Hematopoietic multipotent progenitor cell treated with erythropoietin and hydrocortisone succinate and interleukin-3 and kit ligand, for 17 days (in vitro differentiated cells): ENCODE data around the gene EFCC1.

ENCODE experiments used
- DNase-seq: peaks from one replicate; pipeline ENCODE4 v3.0.0-alpha.2; 2015; ENCODE audit warnings: low spot score

The EFCC1 gene

DNA sequence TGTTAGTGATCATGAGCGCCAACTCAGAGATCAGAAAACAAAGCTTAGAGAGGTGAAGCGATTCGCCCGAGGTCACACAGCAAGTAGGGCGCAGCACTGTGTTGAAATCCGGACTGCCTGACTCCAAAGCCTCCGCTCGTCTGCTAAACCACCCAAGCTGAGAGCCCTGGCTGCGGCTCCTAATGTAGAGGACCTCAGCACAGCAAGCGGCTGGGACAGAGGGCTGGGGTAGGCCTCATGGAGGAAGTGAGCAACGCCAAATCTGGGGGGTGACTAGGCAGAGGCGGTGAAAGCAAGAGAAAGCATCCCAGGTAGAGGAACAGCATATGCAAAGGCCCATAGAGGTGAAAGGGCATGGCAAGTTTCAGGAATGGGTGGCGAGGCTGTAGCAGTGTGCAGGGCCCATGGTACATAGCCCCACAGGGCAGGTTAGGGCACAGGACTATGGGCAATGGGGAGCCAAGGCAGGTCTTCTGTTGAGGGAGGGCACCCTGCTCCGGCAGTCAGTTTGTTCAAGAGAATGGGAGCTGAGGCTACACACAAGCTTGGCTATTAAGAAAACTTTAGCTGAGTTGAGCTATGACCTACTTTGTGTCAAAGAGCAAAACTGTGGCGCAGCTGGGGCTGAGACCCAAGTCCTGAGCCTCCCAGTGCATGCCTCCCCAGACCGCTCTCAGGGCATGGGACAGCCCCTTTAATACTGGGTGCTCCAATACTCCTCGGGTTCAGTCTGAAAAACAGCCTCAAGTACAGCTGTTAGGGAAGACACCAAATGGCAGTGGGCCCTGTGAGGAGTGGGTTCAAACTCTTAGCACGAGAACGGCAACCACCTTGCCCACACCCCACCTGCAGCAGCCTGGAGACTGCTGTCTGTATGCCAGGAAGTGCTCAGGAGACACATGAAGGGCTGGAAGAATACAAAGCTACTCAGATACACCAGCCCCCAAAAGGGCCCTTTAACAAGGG is 6.2 kb upstream of the EFCC1 start:
- DNase-seq = no peak

DNA sequence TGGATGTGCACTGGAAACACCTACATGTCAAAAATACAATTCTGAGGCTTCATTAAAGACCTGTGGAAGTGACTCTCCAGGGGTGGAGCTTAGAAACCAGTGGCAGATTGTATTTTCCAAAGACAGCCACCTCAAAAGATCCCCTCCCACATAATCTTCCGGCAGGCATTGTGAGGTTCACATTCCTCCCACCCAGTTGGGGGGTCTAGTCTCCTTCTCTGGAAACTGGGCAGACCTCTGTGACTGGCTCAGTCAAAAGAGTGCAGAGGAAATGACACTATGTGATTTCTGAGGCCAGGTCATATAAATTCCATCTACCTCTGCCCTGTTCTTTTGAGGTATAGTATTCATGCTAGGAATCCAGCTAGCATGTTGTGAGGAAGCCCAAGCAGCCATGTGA is 5.4 kb upstream of the EFCC1 start:
- no peak for DNase-seq

DNA sequence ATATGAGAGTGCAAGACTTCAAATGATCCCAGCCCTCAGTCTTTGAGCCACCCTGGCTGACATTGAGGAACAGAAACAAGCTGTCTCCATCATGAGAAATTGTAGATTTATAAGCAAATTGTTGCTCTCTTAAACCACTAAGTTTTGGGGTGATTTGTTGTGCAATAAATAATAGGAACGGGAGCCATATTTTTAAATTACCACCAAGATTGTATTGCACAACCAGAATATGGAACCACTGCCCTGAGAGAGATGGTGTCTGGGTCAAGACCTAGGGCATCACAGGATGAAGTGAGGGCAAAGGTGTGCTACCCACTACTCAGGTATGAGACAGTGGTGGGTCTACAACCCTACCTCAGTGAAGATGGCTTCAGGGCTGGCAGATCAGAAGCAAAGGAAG is 4.9 kb upstream of the EFCC1 start:
- no peak for DNase-seq

DNA sequence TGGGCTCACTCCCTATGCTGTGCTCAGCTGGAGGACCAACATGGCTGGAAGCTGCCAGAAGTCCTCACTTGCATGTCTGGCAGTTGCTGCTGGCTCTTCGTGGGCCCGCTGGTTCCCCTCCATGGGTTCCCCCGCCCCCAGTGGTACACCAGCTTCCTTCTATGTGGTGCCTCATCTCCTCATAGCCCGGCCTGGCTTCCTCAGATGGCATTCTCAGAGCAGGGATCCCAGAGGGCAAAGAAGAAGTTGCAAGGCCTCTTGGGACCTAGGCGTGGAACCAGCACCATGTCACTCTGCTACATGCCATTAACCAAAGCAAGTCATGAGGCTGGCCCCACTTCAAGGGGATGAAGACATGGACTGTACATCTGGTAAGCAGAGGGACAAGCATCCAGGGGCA is 4.4 kb upstream of the EFCC1 start:
- DNase-seq = no peak

DNA sequence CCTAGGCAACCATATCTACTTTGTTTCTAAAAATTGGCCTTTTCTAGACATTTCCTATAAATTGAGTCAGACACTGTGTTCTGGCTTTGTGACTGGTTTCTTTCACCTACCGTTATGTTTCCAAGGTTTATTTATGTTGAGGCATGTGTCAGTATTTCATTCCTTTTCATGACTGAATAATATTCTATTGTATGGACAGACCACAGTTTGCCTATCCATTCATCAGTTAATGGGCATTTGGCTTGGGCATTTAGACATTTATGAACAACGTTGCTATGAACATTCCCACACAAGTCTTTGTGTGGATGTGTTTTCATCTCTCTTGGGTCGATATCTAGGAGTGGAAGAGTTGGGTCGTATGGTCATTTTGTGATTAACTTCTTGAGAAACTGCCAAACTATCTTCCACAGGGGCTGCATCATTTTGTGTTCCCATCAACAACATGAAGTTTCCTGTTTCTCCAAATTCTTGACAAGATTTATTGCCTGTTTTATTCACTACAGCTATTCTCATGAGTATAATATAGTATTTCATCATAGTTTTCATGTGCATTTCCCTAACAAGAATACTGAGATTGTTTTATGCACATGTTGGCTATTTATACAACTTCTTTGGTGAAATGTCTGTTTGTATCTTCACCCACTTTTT is 3.5 kb upstream of the EFCC1 start:
- DNase-seq = no peak

DNA sequence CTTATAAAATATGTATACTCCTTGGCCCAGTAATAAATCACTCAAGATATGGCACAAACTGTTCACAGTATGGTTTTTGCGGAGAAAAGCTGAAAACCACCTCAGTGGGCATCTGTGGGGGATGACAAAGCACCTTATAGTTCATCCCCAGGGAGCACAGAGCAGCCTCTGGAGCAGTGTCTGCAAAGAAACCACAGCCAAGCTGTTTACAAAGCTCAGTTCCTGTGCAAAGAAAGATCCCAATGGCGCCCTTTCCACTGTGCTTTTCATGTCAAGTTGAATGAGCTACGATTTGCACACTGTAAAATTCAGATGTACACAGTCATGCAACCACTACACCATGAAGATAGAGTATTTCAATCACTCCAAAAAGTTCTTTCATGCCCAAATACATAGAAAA is 2.5 kb upstream of the EFCC1 start:
- no peak for DNase-seq

DNA sequence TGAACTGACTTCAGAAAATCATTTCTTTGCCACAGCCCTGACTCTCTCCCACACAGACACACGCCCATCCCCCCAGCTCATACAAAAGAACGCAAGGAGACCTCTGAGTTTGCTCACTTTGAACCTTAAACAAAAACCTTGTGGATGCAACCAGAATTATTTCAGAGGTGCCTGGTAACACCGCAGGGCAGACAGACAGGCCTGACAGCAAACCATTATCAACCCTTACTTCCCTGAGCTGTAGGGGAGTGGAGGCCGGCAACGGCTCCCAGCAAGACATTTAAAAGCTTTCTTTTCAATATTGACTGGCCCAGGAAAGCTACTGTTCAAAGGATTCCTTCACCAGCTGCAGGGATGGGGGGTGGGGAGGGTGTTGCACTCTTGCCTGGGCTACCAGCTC is 2.0 kb upstream of the EFCC1 start:
- no peak for DNase-seq

DNA sequence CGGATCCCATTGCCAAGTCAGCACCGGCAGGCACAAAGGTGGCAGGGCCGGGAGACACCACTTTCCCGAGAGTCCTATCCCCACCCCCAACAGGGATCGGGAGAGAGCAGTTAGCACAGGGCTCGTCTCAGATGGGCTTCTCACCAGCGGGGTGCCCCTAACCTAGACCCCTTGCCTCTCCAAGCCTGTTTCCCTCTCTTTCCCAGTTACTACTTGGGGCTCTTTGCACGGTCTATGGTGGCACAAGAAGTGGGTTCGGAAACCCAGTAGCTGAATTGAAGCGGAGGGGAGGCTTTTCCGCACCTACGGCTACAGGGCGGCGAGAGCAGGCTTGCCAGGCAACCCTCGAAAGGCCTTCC is 383 bp upstream of the EFCC1 start:
- no peak for DNase-seq

DNA sequence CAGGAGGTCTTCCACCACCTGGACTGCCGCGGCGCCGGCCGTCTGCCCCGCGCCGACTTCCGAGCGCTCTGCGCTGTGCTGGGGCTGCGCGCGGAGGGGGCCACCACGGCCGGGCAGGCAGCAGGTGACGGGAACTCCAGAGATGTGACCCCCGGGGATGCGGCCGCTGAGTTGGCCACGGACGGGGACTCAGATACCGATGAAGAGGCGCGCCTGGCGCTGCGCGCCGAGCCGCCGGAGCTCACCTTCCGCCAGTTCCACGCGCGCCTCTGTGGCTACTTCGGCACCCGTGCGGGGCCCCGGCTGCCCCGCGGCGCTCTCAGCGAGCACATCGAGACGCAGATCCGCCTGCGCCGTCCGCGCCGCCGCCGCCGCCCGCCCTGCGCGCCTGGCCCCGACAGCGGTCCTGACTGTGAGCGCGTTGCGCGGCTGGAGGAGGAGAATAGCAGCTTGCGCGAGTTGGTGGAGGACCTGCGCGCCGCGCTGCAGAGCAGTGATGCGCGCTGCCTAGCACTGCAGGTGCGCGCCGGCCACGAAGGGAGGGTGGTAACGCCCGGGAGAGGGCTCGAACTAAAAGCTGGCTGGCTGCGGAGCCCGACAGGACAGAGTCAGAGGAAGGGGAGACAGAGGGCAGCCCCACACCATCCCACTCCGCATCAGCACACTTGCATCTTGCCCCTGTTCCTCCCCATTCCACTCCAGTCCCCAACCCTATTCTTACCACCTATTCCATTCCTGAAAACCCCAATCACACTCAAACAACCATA is 885 bp downstream of the EFCC1 start:
- DNase-seq = no peak

DNA sequence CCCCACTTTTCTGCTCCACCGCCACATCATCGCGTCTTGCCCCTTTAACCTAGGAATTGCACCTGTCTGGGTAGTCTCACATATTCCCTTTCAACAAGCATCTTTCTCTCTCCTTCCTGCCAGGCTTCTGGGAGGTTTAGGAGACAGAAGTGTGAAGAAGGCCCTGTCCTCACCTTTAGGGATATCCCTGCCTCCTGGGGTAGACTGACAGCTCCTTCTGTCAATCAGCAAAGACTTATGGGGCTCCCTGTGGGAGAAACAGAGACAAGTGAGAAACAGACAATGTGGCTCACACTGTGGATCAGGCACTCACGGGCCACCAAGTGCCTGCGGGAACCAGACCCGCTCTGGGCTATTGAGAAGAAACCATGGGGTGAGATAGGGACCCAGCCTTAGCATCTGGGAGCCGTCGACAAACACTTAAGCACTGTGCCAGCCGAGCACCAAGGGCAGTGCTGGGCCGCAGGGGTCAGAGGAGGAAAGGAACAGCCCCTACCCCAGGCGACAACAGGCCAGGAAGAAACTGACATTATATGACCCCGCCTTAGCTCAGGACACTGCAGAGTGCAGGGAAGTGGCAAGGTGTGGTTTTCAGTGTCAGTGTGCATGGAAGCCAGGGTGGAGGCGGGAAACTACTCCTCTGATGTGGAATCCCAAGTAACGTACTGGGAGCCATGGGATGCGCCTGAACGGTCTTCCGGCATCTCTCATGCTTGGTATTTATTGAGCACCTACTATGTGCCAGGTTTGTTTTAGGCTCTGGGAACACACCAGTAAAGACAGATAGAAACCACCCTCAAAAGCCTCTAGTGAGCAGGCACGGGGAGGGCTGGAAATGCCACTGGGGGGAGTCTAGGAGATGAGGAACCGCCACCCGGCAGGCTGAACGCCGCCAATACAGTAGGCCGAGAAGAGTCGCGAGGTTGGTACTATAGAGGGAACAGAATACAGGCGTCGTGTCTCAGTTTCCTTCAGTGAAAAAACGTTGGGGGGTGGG is 1.8 kb downstream of the EFCC1 start:
- DNase-seq = no peak

DNA sequence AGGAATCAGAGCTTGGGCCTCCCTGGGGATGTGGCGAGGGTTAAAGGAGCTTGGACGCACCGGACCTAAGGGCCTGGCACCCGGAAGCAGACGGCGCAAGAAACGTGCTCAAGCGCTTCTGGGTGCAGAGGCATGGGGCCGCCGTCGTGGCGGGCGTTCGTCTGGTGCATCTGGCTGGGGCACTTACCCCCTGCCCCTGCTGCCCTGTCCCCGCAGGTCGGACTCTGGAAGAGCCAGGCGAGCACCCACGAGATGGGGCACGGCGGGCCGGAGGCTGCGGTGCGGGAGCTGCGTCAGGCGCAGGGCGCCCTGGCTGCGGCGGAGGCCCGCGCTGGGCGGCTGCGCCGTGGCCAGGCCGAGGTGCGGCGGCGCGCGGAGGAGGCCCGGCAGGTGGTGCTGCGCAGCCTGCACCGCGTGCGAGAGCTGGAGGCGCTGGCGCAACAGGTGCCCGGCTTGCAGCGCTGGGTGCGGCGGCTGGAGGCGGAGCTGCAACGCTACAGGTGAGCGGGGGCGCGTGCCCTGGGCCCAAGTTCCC is 2.5 kb downstream of the EFCC1 start:
- DNase-seq = no peak

DNA sequence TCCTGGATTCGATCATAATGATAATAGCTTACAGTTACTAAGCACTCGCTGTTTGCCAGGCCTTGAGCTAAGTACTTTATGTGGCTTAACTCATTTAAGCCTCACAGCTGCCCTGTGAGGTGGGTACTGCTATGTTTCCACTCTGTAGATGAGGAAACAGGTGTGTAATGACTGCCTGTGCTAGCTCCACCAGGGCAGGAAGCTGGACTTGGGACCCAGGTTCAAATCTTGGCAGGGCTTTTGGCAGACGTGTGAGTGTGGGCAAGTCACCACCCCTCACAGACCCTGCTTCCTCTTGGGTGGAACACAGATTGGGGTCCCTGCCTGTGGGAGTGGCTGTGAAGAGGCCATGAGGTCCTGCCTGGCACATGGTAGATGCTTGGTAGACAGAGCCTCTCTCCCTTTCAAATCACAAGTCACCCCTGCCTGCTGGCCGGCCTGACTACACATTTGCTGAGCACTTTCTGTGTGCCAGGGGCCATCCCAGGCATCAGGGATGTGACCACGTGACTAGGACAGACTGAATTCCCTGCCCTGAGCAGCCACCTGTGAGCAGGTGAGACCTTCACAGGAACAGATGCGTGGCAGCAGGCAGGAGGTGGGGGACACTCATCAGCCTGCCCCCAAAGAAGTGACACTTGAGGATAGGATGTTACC is 3.7 kb downstream of the EFCC1 start:
- DNase-seq = no peak

DNA sequence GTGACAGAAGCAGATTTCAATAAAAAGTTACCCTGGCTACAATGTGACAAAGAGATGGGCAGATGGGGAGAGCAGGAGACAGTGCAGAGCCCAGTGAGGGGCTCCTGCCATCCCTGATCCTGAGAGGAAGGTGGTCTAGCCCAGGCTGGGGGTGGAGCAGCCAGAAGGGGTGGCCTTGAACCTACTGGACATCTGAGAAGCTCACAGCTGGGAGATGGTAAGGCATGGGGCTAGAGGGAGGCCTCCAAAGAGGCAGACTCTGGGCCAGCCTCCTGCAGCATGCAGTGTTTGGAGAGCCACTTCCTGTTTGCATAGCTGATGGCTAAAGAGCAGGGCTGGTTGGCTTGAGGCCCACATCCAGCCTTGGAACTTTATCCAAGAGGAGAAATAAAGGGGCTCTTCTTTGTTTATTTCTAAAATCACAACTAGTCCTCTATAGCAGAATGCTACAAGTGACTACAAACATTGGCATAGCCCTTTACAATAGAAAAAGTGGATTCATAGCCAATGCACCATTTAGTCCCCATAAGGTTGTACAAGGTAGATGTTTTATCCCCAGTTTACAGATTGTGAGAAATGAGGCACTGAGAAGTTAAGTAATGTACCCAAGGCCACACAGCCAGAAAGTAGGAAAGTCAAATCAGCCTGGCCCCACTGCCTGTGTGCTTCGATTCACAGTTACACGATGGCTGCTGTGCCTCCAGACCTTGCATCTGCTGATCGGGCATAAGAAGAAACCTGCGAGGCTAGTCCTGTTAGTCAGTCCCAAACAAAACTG is 4.6 kb downstream of the EFCC1 start:
- no peak for DNase-seq

DNA sequence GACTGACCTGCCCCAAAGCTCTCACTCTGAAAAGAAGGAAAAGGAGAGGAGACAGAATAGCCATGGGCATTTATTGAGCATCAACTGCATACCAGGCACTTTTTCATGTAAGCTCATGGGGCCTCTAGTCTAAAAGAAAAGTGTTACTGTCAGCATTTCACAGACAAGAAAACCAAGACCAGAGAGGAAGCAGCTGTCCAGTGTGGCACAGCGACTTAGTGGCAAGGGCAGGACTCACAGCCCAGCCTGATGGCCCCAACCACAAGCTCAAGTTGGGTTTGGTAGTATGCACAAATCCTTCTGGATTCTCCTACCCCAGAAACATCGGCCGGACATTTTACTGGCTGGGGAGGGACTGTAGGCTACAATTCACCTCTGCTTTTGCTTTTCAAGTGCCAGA is 5.8 kb downstream of the EFCC1 start:
- DNase-seq = no peak

DNA sequence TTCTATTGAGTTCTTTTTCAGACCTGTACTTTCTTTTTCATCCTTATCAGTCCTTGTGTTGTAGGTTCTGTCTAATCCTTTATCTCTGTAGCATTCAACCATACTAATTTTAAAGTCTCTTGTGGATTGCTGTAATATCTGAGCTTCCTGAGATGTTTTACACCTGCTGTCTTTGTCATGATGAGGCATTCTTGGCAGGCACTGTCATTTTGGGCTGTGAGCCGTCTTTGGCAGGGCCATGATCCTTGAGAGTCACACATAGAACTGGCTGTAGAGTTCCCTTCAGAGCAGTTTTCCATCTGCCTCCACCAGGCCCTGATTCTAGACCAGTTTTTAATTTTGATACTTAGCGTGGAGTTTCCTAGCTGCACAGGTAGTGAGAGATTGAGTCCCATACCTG is 6.7 kb downstream of the EFCC1 start:
- no peak for DNase-seq

DNA sequence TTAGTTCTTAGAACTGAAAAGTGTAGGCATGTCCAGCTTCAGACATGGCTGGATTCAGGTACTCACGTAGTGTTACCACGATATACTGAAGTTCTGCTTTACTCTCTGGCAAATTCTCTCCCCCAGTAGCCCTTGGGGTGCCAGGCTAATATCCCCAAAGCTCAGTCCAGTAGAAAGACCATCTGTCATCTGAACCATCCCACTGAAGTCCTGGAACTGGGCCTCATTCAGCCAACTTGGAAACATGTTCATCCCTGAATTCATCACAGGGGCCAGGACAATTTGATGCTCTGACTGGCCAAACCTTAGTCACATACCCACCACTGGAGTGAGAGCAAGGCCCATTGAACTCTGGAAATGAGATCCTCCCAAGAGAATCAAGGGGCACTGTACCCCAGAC is 8.2 kb downstream of the EFCC1 start:
- DNase-seq = no peak

DNA sequence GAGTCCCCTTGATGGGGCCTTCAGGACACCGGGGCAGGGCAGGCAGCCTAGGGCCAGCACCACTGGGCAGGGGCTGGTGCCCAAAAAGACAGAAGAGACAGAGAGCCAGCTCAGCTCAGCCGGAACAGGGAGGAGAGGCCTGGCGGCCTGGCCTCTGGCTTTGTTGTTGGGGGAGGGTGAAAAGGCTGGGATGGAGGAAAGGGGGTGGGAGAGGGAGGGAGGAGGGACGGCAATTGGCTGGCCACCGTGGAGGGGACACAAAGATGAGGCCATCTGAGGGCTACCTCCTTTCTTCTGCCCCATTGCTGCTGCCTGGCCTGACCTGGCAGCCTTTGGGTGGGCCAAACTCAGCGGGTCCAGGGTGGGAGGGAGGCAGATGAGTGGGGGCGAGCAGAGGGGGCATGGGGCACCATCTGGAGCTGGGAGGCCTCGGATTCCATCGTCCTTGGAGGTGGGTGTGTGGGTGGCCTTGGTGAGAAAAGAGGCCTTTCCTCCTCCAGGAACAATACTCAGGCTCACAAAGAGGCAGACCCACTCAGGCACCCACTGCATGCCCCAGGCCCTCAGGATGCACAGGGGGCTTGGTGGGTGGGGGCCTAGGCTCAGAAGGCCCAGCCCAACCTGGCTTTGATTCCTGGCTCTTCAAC is 9.3 kb downstream of the EFCC1 start:
- DNase-seq = no peak

DNA sequence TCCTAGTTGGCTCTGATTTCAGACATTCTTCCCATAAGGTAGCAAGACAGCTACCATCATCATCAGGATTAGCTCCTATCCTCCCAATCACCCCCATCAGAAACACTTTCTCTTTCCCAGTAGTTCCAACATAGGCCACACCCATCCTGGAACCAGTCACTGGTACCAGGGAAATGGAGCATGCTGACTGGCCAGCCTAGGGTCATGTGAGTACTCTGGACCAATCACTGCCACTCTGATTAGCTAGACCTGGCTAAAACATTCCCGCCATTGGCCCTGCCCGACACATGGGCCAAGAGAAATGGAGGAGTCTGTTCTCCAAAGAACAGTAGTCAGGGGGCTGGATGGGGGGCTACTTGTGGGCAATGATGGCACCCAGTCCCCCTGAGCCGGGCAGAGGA is 12.4 kb downstream of the EFCC1 start:
- DNase-seq = no peak

DNA sequence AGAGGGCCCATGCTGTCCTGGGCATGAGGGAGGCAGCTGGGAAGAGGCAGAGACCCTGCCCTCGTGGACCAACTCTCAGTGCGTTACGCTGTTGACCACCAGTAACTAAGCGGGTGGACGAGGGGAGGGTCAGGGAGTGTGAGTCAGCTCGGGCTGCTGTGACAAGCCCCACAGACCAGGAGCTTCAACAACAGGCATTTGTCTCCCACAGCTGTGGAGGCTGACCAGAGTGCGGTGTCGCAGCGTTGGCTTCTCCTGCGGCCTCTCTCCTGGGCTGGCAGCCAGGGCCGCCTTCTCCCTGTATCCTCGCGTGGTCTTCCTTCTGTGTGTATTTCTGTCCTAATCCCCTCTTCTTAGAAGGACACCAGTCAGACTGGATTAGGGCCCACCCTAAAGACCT is 13.0 kb downstream of the EFCC1 start:
- DNase-seq = no peak
